IgD-negative memory B cell (primary cell): ENCODE data around the gene HOXC10. TPM values are rescaled to one million over a fixed set of nuclear protein-coding genes. Genes with fewer than 3 reads are reported as not detected.

Experiments used
- H3K27ac Mint-ChIP-seq, 3 donors: one replicate each; pipeline ENCODE4 v1.8.0; 2020 to 2022; ENCODE audit warnings: mild to moderate bottlenecking in 3 of 3, mixed read lengths in 3 of 3, moderate library complexity in 1 of 3
- H3K27me3 Mint-ChIP-seq: one replicate; pipeline ENCODE4 v1.8.0; 2021; ENCODE audit warnings: mixed read lengths
- H3K36me3 Mint-ChIP-seq: one replicate; pipeline ENCODE4 v1.8.0; 2020; ENCODE audit warnings: mild to moderate bottlenecking, mixed read lengths
- H3K4me1 Mint-ChIP-seq, 3 donors: one replicate each; pipeline ENCODE4 v1.8.0; 2020 to 2022; ENCODE audit warnings: mixed read lengths in 3 of 3, mild to moderate bottlenecking in 1 of 3
- H3K4me3 Mint-ChIP-seq, 4 donors: one replicate each; pipeline ENCODE4 v1.8.0; 2020 to 2022; ENCODE audit warnings: mild to moderate bottlenecking in 4 of 4, mixed read lengths in 4 of 4, moderate library complexity in 3 of 4
- H3K9me3 Mint-ChIP-seq, 3 donors: one replicate each; pipeline ENCODE4 v1.8.0; 2020 to 2021; ENCODE audit warnings: mixed read lengths in 3 of 3, mild to moderate bottlenecking in 1 of 3
- polyA plus RNA-seq: library from polyadenylated mRNA; unstranded; fragments of 300-500 nt; fragmentation: Illumina TruSeq; gene quantifications from one replicate; pipeline ENCODE4 v1.2.3, GENCODE V29; 2021

Gene HOXC10
- polyA plus RNA-seq, 1 donor from 2014 or later, result not detected

DNA sequence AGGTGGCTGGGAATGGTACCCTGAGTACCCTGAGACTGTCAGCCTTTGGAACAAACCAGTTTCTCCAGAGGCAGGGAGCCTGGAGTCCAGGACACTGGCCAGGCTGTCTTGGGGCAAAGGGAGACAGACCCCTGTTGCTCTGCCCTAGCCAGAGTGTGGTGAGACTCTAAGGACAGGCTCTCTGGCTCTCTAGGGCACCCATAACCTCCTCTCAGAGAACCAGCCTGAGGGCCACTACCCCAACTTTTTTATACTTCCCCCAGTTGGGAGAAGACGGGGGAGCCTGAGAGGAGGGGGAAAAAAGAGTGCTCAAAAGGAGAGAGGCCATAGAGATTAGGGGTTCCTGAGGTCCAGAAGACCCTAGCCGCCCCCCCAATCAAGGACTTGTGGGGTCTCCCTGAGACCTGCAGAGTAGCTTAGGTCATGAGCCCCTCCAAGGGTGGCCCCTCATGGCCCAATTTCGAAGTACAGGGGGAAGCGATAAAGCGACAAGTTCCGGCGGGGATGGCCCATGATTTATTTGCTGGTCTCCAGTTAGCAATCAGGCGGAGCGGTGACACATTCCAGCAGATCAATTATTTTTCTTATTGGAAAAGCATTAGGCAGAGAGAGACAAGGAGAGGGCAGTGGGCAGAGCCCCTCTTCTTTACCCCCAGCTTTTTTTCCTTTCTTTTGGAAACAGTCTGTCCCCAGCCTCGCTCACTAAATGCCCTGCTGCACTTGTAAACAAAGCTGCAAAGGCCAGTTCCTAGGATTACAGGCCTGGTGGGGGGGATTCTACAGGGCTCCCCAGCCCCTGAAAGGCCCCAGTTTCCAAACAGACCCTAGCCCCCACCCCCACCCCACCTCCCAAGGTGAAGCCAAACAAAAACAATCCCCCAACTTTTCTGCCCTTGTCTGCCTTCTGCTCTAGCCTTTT is 25.4 kb downstream of the HOXC10 start:
- Mint-ChIP-seq H3K4me3 (peak overlapping the region in 2 of 4 donors; percentile 17 to 63), H3K27ac (peak overlapping the region in 1 of 3 donors; percentile 93), H3K4me1 (peaks cover 10 to 45% (median 17%) of the 10 kb centered on the region in 3 donors), H3K9me3 (peaks cover 0 to 4% (median 0%) of the 10 kb centered on the region in 3 donors), H3K27me3 (peaks cover 75% of the 10 kb centered on the region), H3K36me3 (peaks cover 1% of the 10 kb centered on the region)

DNA sequence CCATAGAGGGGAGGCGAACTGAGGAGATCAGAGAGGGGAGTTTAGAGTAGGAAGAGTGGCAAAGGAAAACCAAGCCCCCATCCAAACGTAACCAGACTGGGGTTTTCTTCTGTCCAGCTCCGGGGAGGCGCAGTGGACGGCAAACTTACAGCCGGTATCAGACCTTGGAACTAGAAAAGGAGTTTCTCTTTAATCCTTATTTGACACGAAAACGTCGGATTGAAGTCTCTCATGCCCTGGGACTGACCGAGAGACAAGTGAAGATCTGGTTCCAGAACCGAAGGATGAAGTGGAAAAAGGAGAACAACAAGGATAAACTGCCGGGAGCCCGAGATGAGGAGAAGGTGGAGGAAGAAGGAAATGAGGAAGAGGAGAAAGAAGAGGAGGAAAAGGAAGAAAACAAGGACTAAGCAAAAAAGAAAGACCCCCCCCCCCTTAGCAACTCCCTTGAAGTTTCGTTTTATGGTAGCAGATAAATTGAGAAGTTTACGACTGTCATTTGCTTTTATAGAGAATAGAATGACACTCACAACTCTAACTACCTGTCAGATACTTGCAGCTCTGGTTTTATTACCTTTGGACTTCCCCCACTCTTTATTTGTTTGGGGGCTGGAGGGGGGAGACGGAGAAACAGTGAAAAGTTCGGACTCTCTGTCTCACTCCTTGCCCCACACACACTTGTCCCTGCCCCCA is 26.2 kb downstream of the HOXC10 start:
- Mint-ChIP-seq H3K4me1 (peaks cover 10 to 41% (median 17%) of the 10 kb centered on the region in 3 donors), H3K9me3 (peaks cover 0 to 4% (median 0%) of the 10 kb centered on the region in 3 donors), H3K27me3 (peaks cover 71% of the 10 kb centered on the region), H3K4me3 (peak overlapping the region in 3 of 4 donors; percentile 4 to 41 (median 4)), H3K36me3 (peaks cover 1% of the 10 kb centered on the region), H3K27ac (peak overlapping the region in 2 of 3 donors; percentile 18 to 47)

DNA sequence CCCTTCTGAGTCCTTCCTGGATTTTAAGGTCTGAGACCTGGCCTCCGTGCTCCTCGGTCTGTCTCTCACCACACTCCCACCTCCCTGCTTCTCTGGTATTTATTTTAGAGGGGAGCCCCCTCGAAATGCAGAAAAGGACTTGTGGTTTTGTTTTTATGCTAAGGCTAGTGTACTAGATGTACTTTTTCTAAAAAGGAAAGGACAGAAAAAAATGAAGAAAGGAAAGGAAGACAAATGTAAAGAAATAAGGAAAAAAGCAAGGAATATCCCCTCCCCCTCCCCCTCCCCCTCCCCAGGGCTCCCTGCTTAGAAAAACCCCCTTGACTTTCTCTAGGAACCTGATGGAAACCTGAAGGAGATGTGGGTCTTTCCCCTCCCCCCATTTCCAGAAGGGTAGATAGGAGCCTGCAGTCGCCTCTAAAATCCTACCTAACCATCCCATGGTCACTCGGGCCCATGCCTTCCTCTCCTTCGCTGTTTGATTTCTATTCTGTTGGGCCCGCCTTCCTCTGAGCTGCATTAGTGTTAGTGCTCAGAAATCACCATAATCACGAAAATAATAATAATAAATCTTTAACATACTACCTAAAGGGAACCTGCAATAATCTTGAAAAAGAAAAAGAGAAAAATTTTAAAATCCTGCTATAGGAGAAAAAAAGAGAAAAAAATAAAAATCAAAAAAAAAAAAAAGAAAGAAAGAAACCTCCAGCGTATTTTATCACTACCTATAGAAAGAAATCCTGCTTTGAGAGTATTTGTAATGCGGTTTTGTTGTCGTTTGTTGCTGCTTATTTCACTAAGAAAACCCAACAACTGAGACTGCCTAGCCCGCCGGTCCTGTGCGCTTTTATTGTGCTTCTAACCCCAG is 27.0 kb downstream of the HOXC10 start:
- Mint-ChIP-seq H3K36me3 (peaks cover 1% of the 10 kb centered on the region), H3K4me3 (peak overlapping the region in 3 of 4 donors; percentile 24 to 48 (median 41)), H3K4me1 (peaks cover 8 to 35% (median 13%) of the 10 kb centered on the region in 3 donors), H3K27me3 (peaks cover 63% of the 10 kb centered on the region), H3K9me3 (peaks cover 0 to 4% (median 0%) of the 10 kb centered on the region in 3 donors), H3K27ac (peak overlapping the region in 2 of 3 donors; percentile 18 to 93)

DNA sequence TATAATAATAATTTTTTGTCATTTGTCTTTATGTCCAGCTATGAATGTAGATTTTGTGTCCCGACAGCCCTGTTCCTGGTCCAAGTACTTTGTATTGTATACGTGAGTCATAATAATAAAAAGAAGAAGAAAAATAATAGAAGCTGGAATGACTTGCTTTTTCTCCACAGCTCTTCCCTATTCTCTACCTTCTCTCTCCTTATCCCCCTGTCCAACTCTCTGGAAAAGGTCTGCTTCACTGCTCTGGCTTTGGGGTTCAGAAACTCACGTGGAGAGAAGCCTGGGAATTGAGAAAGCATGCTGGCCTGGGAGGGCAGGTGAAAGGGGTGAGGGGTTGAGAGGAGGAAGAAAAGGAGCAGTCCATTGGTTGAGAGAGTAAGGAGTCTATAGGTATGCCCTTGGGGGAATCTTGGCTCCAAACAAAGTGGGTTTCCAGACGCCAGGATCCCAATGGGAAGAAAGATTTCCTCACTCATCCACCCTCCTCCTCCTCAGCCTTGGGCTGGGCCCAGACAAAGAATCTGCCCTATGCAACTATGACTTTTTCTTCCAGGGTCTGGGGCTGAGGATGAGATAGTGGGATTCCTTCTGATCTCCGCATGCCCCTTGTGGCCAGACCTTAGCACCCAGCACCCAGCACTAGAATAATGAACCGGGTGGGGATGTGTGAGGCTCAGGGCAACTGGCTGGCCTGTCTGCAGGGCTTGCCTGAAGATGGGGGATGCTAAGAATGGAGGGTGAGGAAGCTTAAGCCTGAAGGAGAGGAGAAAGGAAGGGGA is 27.9 kb downstream of the HOXC10 start:
- Mint-ChIP-seq H3K4me3 (peak overlapping the region in 2 of 4 donors; percentile 11 to 48), H3K27ac (peak overlapping the region in 1 of 3 donors; percentile 93), H3K27me3 (peaks cover 63% of the 10 kb centered on the region), H3K9me3 (peaks cover 0 to 6% (median 0%) of the 10 kb centered on the region in 3 donors), H3K36me3 (peaks cover 1% of the 10 kb centered on the region), H3K4me1 (peaks cover 11 to 37% (median 15%) of the 10 kb centered on the region in 3 donors)

DNA sequence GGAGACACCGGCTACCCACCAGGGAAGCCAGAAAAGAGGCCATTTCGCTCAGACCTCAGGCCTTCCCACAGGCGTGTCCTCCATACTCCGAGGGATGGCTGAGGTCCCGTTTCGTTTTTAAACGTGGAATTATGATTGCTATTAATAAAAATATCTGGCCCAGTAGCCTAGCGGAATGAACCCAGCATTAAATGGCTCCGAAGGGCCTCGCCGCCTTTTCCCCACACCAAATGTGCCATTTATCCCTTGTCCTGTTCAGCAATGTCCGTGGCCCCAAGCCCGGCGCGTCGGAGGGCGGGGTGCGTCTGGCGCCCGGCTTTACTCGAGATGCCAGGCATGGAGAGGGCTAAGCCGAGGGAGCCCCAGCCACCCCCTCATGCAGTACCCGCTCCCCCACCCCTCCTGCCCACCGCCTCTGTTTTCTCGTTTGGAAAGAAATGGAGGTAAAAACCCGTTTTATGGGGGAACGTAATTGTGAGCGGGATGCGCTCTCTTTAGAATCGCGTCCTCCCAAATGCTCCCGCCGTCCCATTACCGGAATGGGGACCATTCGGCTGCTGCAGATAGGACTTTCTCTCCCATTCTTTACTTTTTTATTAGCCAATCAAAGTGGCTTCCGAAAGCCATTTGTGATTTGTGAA is 29.6 kb downstream of the HOXC10 start:
- peak overlapping the region in 2 of 3 donors; percentile 93 to 96 for H3K27ac Mint-ChIP-seq
- peaks cover 6 to 33% (median 13%) of the 10 kb centered on the region in 3 donors for H3K4me1 Mint-ChIP-seq
- H3K36me3 Mint-ChIP-seq, result peaks cover 1% of the 10 kb centered on the region

DNA sequence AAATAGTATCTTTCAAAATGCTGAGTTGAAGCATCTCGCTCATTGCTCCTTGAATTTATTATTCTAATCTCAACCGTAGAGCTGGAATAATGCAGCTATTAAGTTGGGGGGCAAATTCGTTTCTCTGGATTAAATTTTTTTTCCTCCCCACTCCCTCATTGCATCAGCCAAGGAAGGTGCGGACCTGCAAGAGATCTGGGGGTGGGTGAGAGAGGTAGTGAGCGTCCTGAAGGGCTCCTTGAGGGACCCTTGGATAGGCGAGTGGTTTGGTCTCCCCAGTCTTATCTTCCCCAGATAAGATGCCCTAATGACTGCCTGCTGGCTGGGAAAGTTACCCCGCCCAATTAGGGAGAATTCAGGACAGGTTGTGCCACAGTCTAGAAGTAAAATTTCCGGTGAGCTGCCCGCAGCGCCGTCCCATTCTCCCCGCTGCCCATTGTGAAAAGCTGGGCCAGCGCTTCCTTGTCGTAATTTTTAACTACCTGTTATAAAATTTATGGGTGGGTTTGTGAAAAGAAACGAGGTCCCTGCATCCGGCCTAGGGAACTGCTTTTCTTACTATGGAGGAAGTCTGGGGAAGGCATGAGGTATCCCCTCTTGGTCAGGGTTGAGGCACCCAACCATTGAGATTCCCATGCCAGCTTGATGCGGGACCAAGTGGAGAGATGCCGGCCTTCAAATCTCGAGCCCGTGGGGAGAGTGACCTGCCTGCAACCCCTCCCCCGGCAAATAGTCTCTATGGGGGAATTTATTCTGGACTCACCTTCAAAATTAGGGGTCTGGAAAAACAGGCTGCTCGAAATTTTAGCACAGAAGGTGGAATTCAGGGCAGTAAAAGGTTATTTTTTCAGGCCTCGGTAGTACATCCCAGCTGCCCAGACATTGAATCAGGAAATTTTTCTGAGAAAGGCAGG is 30.3 kb downstream of the HOXC10 start:
- Mint-ChIP-seq H3K27ac (peak overlapping the region; percentile 81 to 96 (median 85)), H3K36me3 (peaks cover 1% of the 10 kb centered on the region), H3K4me1 (peaks cover 5 to 31% (median 13%) of the 10 kb centered on the region in 3 donors), H3K9me3 (peaks cover 0 to 2% (median 0%) of the 10 kb centered on the region in 3 donors), H3K27me3 (peaks cover 49% of the 10 kb centered on the region), H3K4me3 (peak overlapping the region in 2 of 4 donors; percentile 52 to 76)

More for the DNA sequence above, 29.6 kb downstream of the HOXC10 start:
- Mint-ChIP-seq H3K27me3 (peaks cover 53% of the 10 kb centered on the region), H3K4me3 (peak overlapping the region in 1 of 4 donors; percentile 76), H3K9me3 (peaks cover 0 to 3% (median 0%) of the 10 kb centered on the region in 3 donors)

DNA sequence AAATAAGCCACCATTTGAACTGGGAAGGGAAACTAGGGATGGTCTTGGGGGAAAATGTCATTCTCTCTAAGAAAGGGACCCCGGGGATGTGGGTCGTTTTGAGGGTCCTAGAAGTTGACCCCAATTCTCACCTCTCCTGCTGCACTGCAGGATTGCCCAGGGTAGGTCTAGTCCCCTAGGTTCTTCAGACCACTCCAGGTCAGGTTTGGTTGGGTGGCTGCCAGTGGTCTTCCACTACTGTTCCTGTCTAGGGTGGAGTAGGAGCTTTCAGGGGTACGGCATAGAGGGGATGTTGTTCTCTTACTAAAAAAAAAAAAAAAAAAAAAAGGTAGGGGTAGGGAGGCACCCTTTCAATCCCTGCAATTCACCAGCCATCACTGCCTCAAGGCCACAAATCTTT is 31.1 kb downstream of the HOXC10 start:
- H3K9me3 Mint-ChIP-seq, result peaks cover 0 to 2% (median 0%) of the 10 kb centered on the region in 3 donors
- peaks cover 1% of the 10 kb centered on the region for H3K36me3 Mint-ChIP-seq
- peak overlapping the region in 1 of 4 donors; percentile 76 for H3K4me3 Mint-ChIP-seq
- peak overlapping the region; percentile 23 to 93 (median 71) for H3K27ac Mint-ChIP-seq
- H3K4me1 Mint-ChIP-seq, result peaks cover 5 to 27% (median 12%) of the 10 kb centered on the region in 3 donors
- H3K27me3 Mint-ChIP-seq, result peaks cover 49% of the 10 kb centered on the region

DNA sequence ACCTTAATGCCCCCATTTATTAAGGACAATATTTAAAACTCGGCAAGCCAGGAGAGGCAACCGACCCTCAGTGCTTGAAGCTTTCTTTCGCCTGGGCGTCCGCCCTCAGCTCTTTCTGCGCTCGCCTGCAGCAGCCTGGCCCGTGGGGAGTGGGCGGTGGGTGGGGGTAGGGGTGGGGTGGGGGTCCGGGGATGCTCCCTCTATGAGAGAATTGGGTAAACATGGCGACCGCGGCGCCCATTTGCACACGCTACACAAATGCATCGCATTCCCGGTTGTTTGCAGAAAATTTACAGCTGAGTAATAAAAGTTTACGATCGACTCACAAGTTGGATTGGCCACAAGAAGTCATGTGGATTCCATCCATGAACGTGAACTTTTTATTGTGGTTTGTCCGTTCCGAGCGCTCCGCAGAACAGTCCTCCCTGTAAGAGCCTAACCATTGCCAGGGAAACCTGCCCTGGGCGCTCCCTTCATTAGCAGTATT is 31.6 kb downstream of the HOXC10 start:
- Mint-ChIP-seq H3K27ac (peak overlapping the region; percentile 23 to 93 (median 71)), H3K27me3 (peaks cover 48% of the 10 kb centered on the region), H3K9me3 (peaks cover 0 to 2% (median 0%) of the 10 kb centered on the region in 3 donors), H3K4me1 (peaks cover 7 to 25% (median 10%) of the 10 kb centered on the region in 3 donors), H3K4me3 (no peak overlapping the region), H3K36me3 (peaks cover 1% of the 10 kb centered on the region)

DNA sequence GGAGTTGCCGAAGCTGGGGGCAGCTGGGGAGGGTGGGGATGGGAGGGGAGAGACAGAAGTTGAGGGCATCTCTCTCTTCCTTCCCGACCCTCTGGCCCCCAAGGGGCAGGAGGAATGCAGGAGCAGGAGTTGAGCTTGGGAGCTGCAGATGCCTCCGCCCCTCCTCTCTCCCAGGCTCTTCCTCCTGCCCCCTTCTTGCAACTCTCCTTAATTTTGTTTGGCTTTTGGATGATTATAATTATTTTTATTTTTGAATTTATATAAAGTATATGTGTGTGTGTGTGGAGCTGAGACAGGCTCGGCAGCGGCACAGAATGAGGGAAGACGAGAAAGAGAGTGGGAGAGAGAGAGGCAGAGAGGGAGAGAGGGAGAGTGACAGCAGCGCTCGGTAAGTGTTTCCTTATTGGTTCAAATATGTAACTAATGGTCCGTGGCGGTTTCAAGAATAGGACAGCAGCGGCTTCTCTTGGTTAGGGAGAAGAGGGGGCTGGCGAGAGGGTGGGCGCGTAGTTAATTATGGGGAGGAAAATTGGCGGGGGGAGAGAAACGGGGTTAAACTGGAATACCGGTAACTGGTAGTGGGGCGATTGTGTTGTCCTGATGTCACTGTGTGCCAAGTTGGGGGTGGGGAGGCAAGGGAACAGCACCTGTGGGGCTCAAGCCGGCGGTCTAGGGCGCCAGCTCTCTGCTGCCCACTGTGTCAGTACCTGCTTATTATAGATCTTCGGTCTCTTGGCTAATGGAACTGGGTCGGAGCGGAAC is 32.3 kb downstream of the HOXC10 start:
- peaks cover 48% of the 10 kb centered on the region for H3K27me3 Mint-ChIP-seq
- peak overlapping the region; percentile 79 to 95 (median 90) for H3K4me3 Mint-ChIP-seq
- peaks cover 9 to 22% (median 11%) of the 10 kb centered on the region in 3 donors for H3K4me1 Mint-ChIP-seq
- H3K27ac Mint-ChIP-seq, result peak overlapping the region; percentile 59 to 95 (median 93)
- no peaks in the 10 kb centered on the region for H3K36me3 Mint-ChIP-seq
- H3K9me3 Mint-ChIP-seq, result peaks cover 0 to 2% (median 0%) of the 10 kb centered on the region in 3 donors

DNA sequence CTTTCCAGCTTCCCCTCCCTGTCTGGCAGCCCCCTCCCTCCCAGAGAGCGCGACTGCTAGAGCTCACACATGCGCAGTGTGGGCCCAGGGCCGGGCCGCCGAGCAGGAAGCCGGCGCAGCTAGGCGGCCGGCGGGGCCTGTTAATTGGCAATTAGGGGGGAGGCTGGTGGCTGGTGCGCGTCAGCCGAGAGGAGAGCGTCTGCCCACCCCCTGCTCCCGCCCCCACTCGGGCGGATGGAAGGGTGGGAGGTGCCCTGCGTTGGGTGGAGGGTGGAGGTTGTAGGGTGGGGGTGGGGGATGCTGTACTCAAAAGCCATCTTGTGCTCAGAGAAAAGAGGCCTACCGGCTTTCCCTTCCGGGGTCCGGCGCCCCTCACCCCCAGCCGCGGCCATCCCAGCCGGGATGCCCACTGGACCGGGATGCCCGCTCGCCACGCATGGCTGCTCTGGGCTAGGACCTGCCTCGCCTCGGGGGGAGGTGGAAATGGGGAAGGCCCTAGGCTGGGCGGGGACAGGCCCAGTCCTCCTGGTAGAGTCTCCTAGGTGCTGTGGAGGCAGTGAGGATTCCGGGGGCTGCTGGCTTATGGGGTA is 33.0 kb downstream of the HOXC10 start:
- H3K4me1 Mint-ChIP-seq, result peaks cover 9 to 19% (median 11%) of the 10 kb centered on the region in 3 donors
- peaks cover 51% of the 10 kb centered on the region for H3K27me3 Mint-ChIP-seq
- no peaks in the 10 kb centered on the region for H3K36me3 Mint-ChIP-seq
- peak overlapping the region; percentile 53 to 95 (median 93) for H3K27ac Mint-ChIP-seq
- H3K9me3 Mint-ChIP-seq, result peaks cover 0 to 2% (median 0%) of the 10 kb centered on the region in 3 donors
- H3K4me3 Mint-ChIP-seq, result peak overlapping the region; percentile 79 to 95 (median 90)

DNA sequence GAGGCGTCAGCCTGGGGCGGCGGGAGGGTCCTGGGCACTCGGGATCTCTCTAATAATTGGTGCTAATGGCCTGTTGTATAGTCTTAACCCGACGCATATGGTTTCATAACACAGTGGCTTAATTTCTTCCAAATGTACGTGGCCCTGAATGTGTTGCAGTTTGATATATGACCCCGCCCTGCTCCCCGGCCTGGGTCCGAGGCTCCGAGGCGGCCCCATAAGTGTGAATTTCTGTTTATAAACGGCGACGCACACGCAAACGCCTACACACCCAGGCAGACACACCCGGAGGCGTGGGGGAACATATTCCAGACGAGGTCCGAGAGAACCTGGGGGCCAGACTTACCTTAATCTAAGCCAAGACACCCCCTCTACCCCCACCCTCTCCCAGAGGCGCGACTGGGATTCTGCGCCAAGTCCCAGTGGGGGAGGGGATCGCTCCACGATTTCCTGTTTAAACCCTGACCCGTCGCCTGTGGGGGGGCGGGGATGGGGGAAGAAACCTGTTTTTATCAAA is 33.6 kb downstream of the HOXC10 start:
- Mint-ChIP-seq H3K4me3 (peak overlapping the region; percentile 79 to 95 (median 90)), H3K27me3 (peaks cover 51% of the 10 kb centered on the region), H3K4me1 (peaks cover 9 to 19% (median 11%) of the 10 kb centered on the region in 3 donors), H3K36me3 (no peaks in the 10 kb centered on the region), H3K9me3 (peaks cover 0 to 2% (median 0%) of the 10 kb centered on the region in 3 donors), H3K27ac (peak overlapping the region; percentile 53 to 95 (median 93))
